Neural progenitor cell (in vitro differentiated cells): Measurements from ENCODE around the gene ADH6. TPM values are rescaled to one million over a fixed set of nuclear protein-coding genes. Genes with fewer than 3 reads are reported as not detected.

ENCODE experiments used
- DNase-seq: peaks from one replicate; pipeline ENCODE4 v3.0.0-alpha.2; 2016; ENCODE audit warnings: low spot score
- H2AFZ ChIP-seq: fragments of 200-600 bp; sonication (generic); replicated peaks from 2 replicates; pipeline ENCODE4 v1.6.1; 2016; ENCODE audit warnings: antibody characterized with exemption
- H3F3A ChIP-seq: fragments of 200-600 bp; sonication (generic); 2 replicates; pipeline ENCODE4 v1.6.1; 2016; ENCODE audit warnings: antibody characterized with exemption, low read depth
- H3K27ac ChIP-seq: fragments of 200-600 bp; sonication (generic); 2 replicates; pipeline ENCODE4 v1.5.1; 2016; ENCODE audit warnings: mild to moderate bottlenecking
- H3K27me3 ChIP-seq: fragments of 200-600 bp; sonication (generic); 2 replicates; pipeline ENCODE4 v1.6.1; 2016; ENCODE audit warnings: mild to moderate bottlenecking, moderate library complexity
- H3K36me3 ChIP-seq: fragments of 200-600 bp; sonication (generic); 2 replicates; pipeline ENCODE4 v1.5.1; 2016
- H3K4me1 ChIP-seq: fragments of 200-600 bp; sonication (generic); 2 replicates; pipeline ENCODE4 v1.6.1; 2016; ENCODE audit warnings: mixed run types
- H3K4me2 ChIP-seq: fragments of 200-600 bp; sonication (generic); 2 replicates; pipeline ENCODE4 v1.6.1; 2016
- H3K4me3 ChIP-seq: fragments of 200-600 bp; sonication (generic); 2 replicates; pipeline ENCODE4 v1.5.1; 2016
- H3K79me2 ChIP-seq: fragments of 200-600 bp; sonication (generic); 2 replicates; pipeline ENCODE4 v1.6.1; 2016; ENCODE audit warnings: low read depth
- H3K9ac ChIP-seq: fragments of 200-600 bp; sonication (generic); 2 replicates; pipeline ENCODE4 v1.6.1; 2016
- H3K9me3 ChIP-seq: fragments of 200-600 bp; sonication (generic); 2 replicates; pipeline ENCODE4 v1.5.1; 2016; ENCODE audit warnings: low read depth
- H4K20me1 ChIP-seq: fragments of 200-600 bp; sonication (generic); 2 replicates; pipeline ENCODE4 v1.6.1; 2016; ENCODE audit warnings: low read depth
- H3K27ac Mint-ChIP-seq: 3 replicates; pipeline ENCODE4 v1.8.0; 2021; ENCODE audit warnings: mixed read lengths
- H3K27me3 Mint-ChIP-seq: 2 replicates; pipeline ENCODE4 v1.8.0; 2022; ENCODE audit warnings: low read depth, mild to moderate bottlenecking, inconsistent platforms, moderate library complexity, mixed read lengths; ENCODE audit not compliant: insufficient read depth
- H3K36me3 Mint-ChIP-seq: 3 replicates; pipeline ENCODE4 v1.8.0; 2021; ENCODE audit warnings: mixed read lengths
- H3K4me1 Mint-ChIP-seq: 3 replicates; pipeline ENCODE4 v1.8.0; 2021; ENCODE audit warnings: mixed read lengths
- H3K4me3 Mint-ChIP-seq: 3 replicates; pipeline ENCODE4 v1.8.0; 2021; ENCODE audit warnings: mild to moderate bottlenecking, moderate library complexity, mixed read lengths
- H3K9me3 Mint-ChIP-seq: 3 replicates; pipeline ENCODE4 v1.8.0; 2020; ENCODE audit warnings: mixed read lengths
- EZH2 ChIP-seq: fragments of 200-600 bp; sonication (generic); IDR thresholded peaks from 2 replicates; pipeline ENCODE4 v1.6.1; 2017; ENCODE audit warnings: antibody characterized with exemption, mild to moderate bottlenecking, moderate library complexity
- EZH2phosphoT487 ChIP-seq: fragments of 200-600 bp; sonication (generic); IDR thresholded peaks from 2 replicates; pipeline ENCODE4 v1.6.1; 2017; ENCODE audit warnings: antibody characterized with exemption
- total RNA-seq: library from RNA; depleted of rRNA; stranded (reverse); fragments of >200 nt; gene quantifications from 2 replicates; pipeline ENCODE4 v1.2.3, GENCODE V29; 2015; ENCODE audit warnings: low replicate concordance
- TF ChIP-seq, protein P1 (sequence below): fragments of 200-600 bp; sonication (generic); IDR thresholded peaks from 2 replicates; pipeline ENCODE4 v1.5.1; 2017; ENCODE audit warnings: antibody characterized with exemption, mild to moderate bottlenecking

Gene ADH6
- total RNA-seq, 1 donor from 2014 or later: not detected

DNA sequence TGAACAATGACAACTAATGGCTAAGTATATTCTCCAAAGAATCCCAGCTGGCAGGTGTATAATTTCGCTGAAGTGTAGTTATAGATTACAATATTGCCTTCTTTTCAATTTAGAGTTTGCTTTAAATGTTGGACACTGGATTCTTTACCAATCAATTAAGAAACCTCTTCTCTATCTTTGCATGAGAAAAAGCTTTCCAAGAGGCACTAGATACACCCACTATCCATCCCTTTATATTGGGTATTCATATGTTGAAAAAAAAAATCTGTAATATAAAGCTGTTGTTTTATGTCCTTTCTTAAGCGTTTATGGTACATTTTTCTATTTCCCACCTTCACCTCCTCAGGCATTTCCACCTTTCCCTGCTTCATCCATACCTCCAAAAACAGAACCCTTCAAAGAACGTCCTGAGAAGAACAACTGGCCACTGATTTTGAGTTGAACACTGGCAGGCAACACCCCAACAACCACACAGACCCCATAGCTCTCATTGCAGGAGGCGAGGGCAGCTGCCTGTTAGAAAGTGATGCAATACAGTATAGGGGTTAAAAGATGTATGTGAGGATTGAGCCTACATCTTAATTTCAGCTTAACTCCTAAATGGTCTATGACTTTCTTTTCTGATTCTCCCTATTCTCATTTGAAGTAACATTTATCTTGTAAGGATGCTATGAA lies 11.8 kb downstream of the ADH6 start:
- no peak overlapping the region for H3K27ac ChIP-seq
- H3K4me1 Mint-ChIP-seq: peaks cover 8% of the 10 kb centered on the region
- H3K27me3 ChIP-seq: no peaks in the 10 kb centered on the region
- H3K4me3 ChIP-seq: no peak overlapping the region
- TF ChIP-seq, protein P1, sequence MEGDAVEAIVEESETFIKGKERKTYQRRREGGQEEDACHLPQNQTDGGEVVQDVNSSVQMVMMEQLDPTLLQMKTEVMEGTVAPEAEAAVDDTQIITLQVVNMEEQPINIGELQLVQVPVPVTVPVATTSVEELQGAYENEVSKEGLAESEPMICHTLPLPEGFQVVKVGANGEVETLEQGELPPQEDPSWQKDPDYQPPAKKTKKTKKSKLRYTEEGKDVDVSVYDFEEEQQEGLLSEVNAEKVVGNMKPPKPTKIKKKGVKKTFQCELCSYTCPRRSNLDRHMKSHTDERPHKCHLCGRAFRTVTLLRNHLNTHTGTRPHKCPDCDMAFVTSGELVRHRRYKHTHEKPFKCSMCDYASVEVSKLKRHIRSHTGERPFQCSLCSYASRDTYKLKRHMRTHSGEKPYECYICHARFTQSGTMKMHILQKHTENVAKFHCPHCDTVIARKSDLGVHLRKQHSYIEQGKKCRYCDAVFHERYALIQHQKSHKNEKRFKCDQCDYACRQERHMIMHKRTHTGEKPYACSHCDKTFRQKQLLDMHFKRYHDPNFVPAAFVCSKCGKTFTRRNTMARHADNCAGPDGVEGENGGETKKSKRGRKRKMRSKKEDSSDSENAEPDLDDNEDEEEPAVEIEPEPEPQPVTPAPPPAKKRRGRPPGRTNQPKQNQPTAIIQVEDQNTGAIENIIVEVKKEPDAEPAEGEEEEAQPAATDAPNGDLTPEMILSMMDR: no peak
- DNase-seq: no peak
- no peaks in the 10 kb centered on the region for H3K9me3 Mint-ChIP-seq
- no peaks in the 10 kb centered on the region for H3K4me1 ChIP-seq
- no peak overlapping the region for H3K9ac ChIP-seq
- no peaks in the 10 kb centered on the region for H3K36me3 ChIP-seq
- H2AFZ ChIP-seq: no peak overlapping the region
- no peaks in the 10 kb centered on the region for H3F3A ChIP-seq
- H3K79me2 ChIP-seq: no peaks in the 10 kb centered on the region
- H3K36me3 Mint-ChIP-seq: no peaks in the 10 kb centered on the region
- no peaks in the 10 kb centered on the region for H3K9me3 ChIP-seq
- no peak overlapping the region for H3K27ac Mint-ChIP-seq
- no peaks in the 10 kb centered on the region for H3K27me3 Mint-ChIP-seq
- H4K20me1 ChIP-seq: no peaks in the 10 kb centered on the region
- H3K4me2 ChIP-seq: no peak overlapping the region
- H3K4me3 Mint-ChIP-seq: no peak overlapping the region

GRCh38 chr4:99205153-99205979 lies 13.7 kb downstream of the ADH6 start:
- H4K20me1 ChIP-seq: no peaks in the 10 kb centered on the region
- no peaks in the 10 kb centered on the region for H3K27me3 ChIP-seq
- TF ChIP-seq EZH2: no peak
- TF ChIP-seq EZH2phosphoT487: no peak
- Mint-ChIP-seq H3K4me3 (no peak overlapping the region), H3K27me3 (no peaks in the 10 kb centered on the region), H3K36me3 (no peaks in the 10 kb centered on the region), H3K4me1 (peaks cover 8% of the 10 kb centered on the region), H3K9me3 (no peaks in the 10 kb centered on the region), H3K27ac (no peak overlapping the region)
- H3F3A ChIP-seq: no peaks in the 10 kb centered on the region
- H3K9ac ChIP-seq: no peak overlapping the region
- H3K36me3 ChIP-seq: no peaks in the 10 kb centered on the region
- H3K9me3 ChIP-seq: no peaks in the 10 kb centered on the region
- H3K4me3 ChIP-seq: no peak overlapping the region
- H2AFZ ChIP-seq: no peak overlapping the region
- DNase-seq: peak; percentile 3
- no peak overlapping the region for H3K27ac ChIP-seq
- no peak overlapping the region for H3K4me2 ChIP-seq
- no peaks in the 10 kb centered on the region for H3K79me2 ChIP-seq
- H3K4me1 ChIP-seq: no peaks in the 10 kb centered on the region

GRCh38 chr4:99202536-99202935 lies 16.5 kb downstream of the ADH6 start:
- DNase-seq: no peak
- no peak overlapping the region for H3K27ac Mint-ChIP-seq
- H3K9ac ChIP-seq: no peak overlapping the region

More at GRCh38 chr4:99202536-99202935, 16.5 kb downstream of the ADH6 start:
- TF ChIP-seq EZH2: no peak
- TF ChIP-seq, protein P1: no peak
- no peak for TF ChIP-seq EZH2phosphoT487
- no peak overlapping the region for H3K4me3 Mint-ChIP-seq
- Histone ChIP-seq H2AFZ (no peak overlapping the region), H3K9me3 (no peaks in the 10 kb centered on the region), H3K4me2 (no peak overlapping the region), H3K36me3 (no peaks in the 10 kb centered on the region), H3K4me1 (no peaks in the 10 kb centered on the region), H3K27me3 (no peaks in the 10 kb centered on the region), H3F3A (no peaks in the 10 kb centered on the region), H3K79me2 (no peaks in the 10 kb centered on the region), H3K4me3 (no peak overlapping the region), H4K20me1 (no peaks in the 10 kb centered on the region), H3K27ac (no peak overlapping the region)
- H3K4me1 Mint-ChIP-seq: peaks cover 8% of the 10 kb centered on the region
- peaks cover 6% of the 10 kb centered on the region for H3K9me3 Mint-ChIP-seq
- no peaks in the 10 kb centered on the region for H3K36me3 Mint-ChIP-seq
- H3K27me3 Mint-ChIP-seq: no peaks in the 10 kb centered on the region
